Measurements from ENCODE around the gene TNFRSF9.
A peak's percentile ranks its signal among the peaks of the same experiment; 100 is the strongest.

The TNFRSF9 gene

GRCh38 chr1:7940745-7941436 lies at the start of gene TNFRSF9:
TNFRSF9 (minus strand) TSS chr1:7940839; CDS start chr1:7939994, 845 bp downstream.
- peak; percentile 82 for DNase-seq
- no peaks in the 10 kb centered on the region for H3K27me3 ChIP-seq (replicated peaks)
- H3K4me3 ChIP-seq (ENCODE audit: low read depth, low read length): no peak within 1 kb of the TSS
- in situ Hi-C loops (cut with HindIII; ENCODE audit: low pct_ligation_motif_present, low sequenced_read_pairs): no loop called here
- no peaks in the 10 kb centered on the region for H3K36me3 ChIP-seq (replicated peaks)
- H3K27ac ChIP-seq: no peak within 1 kb of the TSS
- TF ChIP-seq CTCF (IDR thresholded peaks at IDR 0.05; ENCODE audit: low read depth, low read length, missing control alignments): no peak

DNA sequence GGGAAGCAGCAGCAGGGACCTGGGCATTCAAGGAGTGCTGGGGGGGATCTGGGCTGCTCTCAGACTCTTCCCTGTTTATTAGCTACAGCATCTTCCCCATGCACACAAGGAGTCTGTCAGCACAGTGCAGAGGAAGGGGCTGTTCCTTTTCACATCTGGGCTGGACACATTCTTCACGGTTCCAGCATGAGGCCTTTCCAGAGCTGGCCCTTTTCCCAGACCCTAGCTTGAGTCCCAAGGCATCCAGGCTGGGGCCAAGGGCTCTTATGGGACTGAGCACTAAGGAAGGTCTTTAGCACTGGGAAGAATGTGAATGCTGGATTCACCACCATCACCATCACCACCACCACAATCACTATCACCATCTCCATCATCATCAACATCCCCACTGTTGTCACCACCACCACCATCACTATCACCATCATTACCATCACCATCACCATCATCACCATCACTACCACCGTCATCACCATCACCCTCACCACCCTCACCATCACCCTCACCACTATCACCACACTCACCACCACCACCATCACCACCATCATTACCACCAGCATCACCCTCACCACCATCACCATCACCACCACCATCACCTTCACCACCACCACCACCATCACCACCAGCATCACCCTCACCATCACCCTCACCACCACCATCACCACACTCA lies 49.3 kb upstream of the TNFRSF9 start:
- H3K27ac ChIP-seq: no peak overlapping the region
- in situ Hi-C loops (cut with HindIII; ENCODE audit: low pct_ligation_motif_present, low sequenced_read_pairs): no loop called here
- no peak for DNase-seq

GRCh38 chr1:7988576-7988975 lies 47.9 kb upstream of the TNFRSF9 start:
- Histone ChIP-seq H3K4me3 (ENCODE audit: low read depth, low read length) (no peak overlapping the region), H3K27ac (no peak overlapping the region), H3K36me3 (replicated peaks) (peaks cover 29% of the 10 kb centered on the region), H3K27me3 (replicated peaks) (no peaks in the 10 kb centered on the region)
- no peak for DNase-seq
- no peak for TF ChIP-seq CTCF (IDR thresholded peaks at IDR 0.05; ENCODE audit: low read depth, low read length, missing control alignments)
- in situ Hi-C loops (cut with HindIII; ENCODE audit: low pct_ligation_motif_present, low sequenced_read_pairs): no loop called here

More for the DNA sequence above, 49.3 kb upstream of the TNFRSF9 start:
- Histone ChIP-seq H3K27me3 (replicated peaks) (no peaks in the 10 kb centered on the region), H3K4me3 (ENCODE audit: low read depth, low read length) (no peak overlapping the region), H3K36me3 (replicated peaks) (peaks cover 17% of the 10 kb centered on the region)
- TF ChIP-seq CTCF (IDR thresholded peaks at IDR 0.05; ENCODE audit: low read depth, low read length, missing control alignments): no peak

DNA sequence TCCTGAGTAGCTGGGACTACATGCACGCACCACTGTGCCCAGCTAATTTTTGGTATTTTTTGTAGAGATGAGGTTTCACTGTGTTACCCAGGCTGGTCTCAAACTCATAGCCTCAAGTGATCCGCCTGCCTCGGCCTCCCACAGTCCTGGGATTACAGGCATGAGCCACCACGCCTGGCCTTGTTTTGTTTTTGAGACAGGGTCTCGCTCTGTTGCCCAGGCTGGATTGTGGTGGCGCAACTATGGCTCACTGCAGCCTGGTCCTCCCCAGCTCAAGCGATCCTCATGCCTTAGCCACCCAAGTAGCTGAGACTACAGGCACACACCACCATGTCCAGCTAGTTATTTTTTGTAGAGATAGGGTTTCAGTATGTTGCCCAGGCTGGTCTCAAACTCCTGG lies 46.9 kb upstream of the TNFRSF9 start:
- in situ Hi-C loops (cut with HindIII; ENCODE audit: low pct_ligation_motif_present, low sequenced_read_pairs): no loop called here
- no peaks in the 10 kb centered on the region for H3K27me3 ChIP-seq (replicated peaks)
- H3K36me3 ChIP-seq (replicated peaks): peaks cover 37% of the 10 kb centered on the region

GRCh38 chr1:7985851-7986612 lies 45.4 kb upstream of the TNFRSF9 start:
- TF ChIP-seq CTCF (IDR thresholded peaks at IDR 0.05; ENCODE audit: low read depth, low read length, missing control alignments): no peak
- no peaks in the 10 kb centered on the region for H3K27me3 ChIP-seq (replicated peaks)
- in situ Hi-C loops (cut with HindIII; ENCODE audit: low pct_ligation_motif_present, low sequenced_read_pairs): no loop called here
- no peak overlapping the region for H3K4me3 ChIP-seq (ENCODE audit: low read depth, low read length)
- H3K36me3 ChIP-seq (replicated peaks): peaks cover 45% of the 10 kb centered on the region
- H3K27ac ChIP-seq: no peak overlapping the region
- no peak for DNase-seq

More for the DNA sequence above, 46.9 kb upstream of the TNFRSF9 start:
- DNase-seq: no peak
- no peak overlapping the region for H3K27ac ChIP-seq
- no peak for TF ChIP-seq CTCF (IDR thresholded peaks at IDR 0.05; ENCODE audit: low read depth, low read length, missing control alignments)
- no peak overlapping the region for H3K4me3 ChIP-seq (ENCODE audit: low read depth, low read length)
